ENCODE results near the gene SSC4D.

SSC4D gene

DNA sequence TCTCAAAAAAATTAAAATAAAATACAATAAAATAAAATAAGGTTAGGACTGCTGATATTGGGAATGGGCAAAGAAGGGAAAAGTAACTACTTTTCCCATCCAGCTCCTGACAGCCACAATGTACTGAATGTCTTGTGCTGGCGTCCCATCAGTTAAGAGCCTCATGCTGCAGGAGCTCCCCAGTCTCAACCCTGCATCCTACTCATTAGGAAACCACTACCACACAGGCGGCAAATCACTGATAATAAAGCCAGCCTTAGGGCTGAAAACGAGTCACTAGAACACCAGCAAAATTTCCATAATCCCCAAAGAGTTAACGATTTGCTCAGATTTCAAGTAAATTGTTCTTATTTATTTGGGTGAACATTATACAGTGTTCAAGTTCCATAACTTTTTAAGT lies 55.0 kb downstream of the SSC4D start:
- DNase-seq (ENCODE audit: low read depth in 2 of 2) = no peak

DNA sequence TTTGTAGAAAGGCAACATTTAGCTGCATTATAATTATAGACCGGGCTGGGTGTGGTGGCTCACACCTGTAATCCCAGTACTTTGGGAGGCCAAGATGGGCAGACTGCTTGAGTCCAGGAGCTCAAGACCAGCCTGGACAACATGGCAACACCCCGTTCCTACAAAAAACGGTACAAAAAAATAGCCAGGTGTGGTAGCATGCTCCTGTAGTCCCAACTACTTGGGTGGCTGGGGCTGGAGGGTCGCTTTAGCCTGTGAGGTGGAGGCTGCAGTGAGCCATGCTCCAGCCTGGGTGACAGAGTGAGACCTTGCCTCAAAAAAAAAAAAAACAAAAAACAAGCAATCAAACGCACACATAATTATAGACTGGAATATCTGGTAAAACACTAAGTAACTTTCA lies 55.8 kb downstream of the SSC4D start:
- DNase-seq (ENCODE audit: low read depth in 2 of 2) = no peak

DNA sequence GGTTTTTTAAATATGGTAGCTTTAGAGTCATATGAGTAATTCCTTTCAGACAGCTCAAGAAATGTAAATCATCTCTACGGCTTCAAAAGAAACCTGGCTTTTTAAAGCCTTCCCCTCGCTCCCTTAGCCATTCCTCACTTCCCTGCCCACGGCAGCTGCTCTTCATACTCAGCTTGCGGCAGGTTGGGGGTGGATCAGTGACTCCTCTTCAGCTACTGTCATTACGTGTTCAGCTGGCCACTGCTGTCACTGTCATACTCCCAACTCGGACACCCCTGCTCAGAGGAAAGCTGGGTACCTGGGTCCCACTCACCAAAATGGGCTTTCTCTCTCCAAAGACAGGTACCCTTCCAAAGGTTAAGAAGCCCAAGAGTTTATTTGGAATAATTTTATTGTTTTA lies 57.3 kb downstream of the SSC4D start:
- DNase-seq (ENCODE audit: low read depth in 2 of 2) = no peak

DNA sequence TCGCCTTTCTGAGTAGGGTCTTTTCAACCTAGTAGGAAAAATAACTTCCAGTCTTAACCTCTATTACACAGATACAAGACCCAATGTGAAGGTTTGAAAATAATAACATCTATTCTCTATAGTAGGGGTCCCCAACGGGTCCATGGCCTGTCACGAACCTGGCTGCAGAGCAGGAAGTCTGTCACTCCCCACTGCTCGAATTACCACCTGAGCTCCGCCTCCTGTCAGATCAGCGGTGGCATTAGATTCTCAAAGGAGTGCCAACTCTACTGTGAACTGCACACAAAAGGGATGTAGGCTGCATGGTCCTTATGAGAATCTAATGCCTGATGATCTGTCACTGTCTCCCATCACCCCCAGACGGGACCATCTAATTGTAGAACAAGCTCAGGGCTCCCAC lies 58.1 kb downstream of the SSC4D start:
- no peak for DNase-seq (ENCODE audit: low read depth in 2 of 2)

DNA sequence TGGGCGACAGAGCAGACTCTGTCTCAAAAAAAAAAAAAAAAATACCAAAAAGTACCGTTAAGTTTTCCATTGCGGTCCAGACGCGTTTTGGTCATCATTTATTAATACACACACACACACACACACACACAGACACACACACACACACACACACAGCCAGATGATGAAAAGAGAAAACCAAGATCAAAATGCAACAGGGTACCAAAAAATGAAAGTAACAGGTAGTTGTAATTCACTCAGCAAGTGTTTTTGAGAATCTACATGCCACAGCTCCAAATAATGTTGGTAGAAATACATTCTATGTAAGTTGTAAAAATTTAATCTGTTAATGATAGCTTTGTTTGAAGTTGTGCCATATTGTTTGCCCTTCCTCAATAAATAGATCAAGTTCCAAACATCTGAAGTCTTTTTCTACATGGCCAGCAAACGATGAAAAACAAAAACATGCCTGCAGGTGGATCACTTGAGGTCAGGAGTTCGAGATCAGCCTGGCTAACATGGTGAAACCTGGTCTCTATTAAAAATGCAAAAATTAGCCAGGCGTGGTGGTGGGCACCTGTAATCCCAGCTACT lies 60.1 kb downstream of the SSC4D start:
- no peak for DNase-seq (ENCODE audit: low read depth in 2 of 2)

DNA sequence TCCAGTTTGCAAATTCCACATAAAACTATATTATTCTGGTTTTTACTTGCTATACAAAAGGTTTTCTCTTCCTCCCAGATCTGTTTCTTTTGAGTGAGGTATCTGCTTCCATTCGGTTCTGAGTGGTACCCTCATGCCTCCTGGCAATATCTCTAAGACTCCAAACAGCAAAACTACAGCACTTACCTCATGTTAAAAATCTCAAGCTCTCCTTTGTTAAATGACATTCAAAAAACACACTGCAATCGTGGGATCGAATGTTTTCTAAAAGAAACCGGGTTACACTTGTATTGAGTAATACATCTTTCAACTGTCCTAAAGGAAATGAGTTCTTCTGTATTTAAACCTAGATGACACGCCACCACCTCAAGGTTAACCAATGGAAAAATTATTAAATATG lies 61.8 kb downstream of the SSC4D start:
- DNase-seq (ENCODE audit: low read depth in 2 of 2) = no peak

DNA sequence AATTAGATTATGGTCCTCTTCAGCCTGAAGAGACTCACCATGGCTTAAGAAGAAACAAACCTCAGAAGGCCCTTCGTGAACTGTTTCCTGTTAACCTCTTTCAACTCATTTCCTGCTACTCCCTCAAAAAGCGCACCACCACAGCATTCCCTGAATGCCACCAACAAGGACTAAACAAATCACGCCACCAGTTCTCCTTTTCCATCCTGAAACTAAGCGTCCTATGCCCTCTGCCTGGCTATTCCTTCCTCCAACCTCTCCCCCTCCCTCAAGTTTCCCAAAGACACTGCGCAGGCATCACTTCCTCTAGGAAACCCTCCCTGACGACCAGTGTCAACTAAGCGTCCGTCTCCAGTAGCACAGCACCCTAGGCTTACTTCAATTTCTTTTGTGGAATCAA lies 62.7 kb downstream of the SSC4D start:
- DNase-seq (ENCODE audit: low read depth in 2 of 2) = no peak

DNA sequence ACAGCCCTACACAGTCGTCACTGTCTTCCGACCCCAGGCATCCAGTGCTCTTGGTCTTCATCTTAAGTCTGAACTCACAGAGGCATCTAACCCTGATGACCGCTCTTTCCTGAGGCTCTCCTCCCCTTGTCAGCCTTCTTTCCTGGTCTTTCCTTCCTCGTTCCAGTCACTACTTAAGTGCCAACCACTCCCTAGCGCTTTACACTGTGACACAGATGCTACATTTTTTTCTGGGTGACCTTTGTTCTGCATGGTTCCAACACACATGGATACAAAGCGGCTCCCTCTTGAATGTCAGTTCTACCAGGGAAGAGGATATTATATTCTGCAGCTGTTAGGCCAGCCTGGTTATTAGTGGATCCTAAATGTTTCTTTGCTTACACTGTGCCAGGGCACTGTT lies 63.4 kb downstream of the SSC4D start:
- no peak for DNase-seq (ENCODE audit: low read depth in 2 of 2)

DNA sequence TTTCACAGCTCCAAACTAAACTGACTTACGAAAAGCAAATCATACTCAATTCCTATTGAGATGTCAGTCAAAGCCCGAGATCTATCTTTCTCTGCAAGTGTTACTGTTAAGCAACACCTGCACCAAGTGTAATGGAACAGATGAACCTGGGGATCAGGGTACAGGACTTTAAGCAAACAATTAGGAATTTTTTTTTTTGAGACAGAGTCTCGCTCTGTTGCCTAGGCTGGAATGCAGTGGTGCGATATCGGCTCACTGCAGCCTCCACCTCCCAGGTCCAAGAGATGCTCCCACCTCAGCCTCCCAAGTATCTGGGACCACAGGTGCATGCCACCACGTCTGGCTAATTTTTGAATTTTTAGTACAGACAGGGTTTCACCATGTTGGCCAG lies 65.6 kb downstream of the SSC4D start:
- no peak for DNase-seq (ENCODE audit: low read depth in 2 of 2)

DNA sequence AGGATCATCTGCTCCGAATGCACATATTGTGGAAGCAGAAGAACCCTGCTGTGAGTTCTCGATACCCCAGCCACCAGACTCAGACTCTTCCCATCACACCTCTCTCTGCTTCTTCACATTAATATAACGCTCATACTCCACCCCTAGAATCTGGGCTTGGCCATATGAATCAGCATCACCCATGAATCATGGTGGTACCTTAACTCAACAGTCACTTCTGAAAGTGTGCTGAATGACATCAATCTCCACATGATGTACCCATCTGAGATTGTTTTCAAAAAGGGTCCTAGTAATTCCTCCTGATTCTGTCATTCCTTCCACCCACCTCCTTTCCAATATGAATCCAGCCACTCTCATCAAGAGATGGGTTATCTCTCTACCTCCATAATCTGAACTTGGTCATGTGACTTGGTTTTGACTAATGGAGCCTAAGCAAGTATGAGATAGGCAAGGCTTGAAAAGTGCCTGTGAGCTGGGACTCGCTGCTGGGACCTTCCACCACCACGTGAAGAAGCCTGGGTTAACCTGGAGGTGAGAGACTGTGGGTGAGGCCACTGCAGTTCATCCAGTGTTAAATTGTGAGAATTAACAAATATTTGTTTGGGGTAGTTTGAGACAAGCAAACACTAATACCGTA lies 66.1 kb downstream of the SSC4D start:
- DNase-seq (ENCODE audit: low read depth in 2 of 2) = no peak

DNA sequence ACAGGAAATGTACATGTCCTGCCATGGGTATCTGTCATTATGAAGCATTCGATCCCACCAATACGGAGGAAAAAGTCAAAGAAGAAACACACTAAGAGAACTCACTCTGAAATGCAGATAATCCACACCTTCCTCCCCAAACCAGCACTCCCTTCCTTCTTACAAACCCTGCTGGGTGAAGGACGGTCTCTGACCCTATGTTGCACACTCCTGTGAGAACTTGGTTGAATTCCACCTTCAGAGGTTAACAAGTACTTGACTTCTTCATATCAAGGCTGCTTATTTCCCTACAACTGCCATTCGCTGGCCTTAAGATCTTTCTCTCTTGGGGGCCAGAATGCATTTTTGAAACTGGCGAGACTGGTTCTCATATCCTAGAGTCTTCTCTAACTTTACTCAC lies 67.3 kb downstream of the SSC4D start:
- DNase-seq (ENCODE audit: low read depth in 2 of 2) = no peak

DNA sequence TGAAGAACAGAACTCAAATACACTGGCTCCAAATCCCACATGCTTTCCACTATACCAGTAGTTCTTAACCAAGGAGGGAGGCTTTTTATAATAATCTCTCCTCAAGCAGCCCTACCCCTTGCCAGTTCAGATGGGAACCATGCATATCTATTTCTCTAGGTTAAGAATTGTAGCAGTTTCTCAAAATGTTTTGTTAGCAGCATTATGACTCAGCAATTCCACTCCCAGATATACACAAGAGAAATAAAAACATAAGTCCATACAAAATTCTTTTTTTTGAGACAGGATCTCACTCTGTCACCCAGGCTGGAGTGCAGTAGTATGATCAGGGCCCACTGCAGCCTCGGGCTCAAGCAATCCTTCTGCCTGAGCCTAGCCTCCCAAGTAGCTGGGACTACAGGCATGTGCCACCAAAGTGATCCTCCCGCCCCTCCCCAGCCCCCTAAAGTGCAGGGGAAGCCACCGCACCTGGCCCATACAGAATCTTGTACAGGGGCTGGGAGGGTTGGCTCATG lies 68.8 kb downstream of the SSC4D start:
- no peak for DNase-seq (ENCODE audit: low read depth in 2 of 2)
